Measurements from ENCODE around the gene SP1. TPM values are rescaled to one million over a fixed set of nuclear protein-coding genes. Genes with fewer than 3 reads are reported as not detected.
A peak's percentile ranks its signal among the peaks of the same experiment; 100 is the strongest.

The SP1 gene
- total and polyA plus RNA-seq, 9 of the 15 experiments (the other 6 are each of a cell fraction or from before 2014, with no cell fraction given), result 8.0 to 65.5 (median 41.6) TPM

GRCh38 chr12:53441040-53441833 lies 61.3 kb downstream of the SP1 start, which contains the start of gene PRR13 (continued):
- TF ChIP-seq NKRF (IDR thresholded peaks at IDR 0.05; ENCODE audit: borderline replicate concordance) (peak; percentile 47; the same call in 1 of the 2 replicates), ZNF316 (IDR thresholded peaks at IDR 0.05) (no peak; the same call in 1 of the 2 replicates), UBTF (IDR thresholded peaks at IDR 0.05; ENCODE audit: borderline replicate concordance in 1 of 2, low read depth in 2 of 2, low read length in 2 of 2) (no peak), ID3 (CRISPR knock-in tag; IDR thresholded peaks at IDR 0.05) (no peak), ID3 (tag; IDR thresholded peaks at IDR 0.05) (peak; percentile 56), PRPF4 (IDR thresholded peaks at IDR 0.05; ENCODE audit: insufficient read depth, low read depth, low read length, poor library complexity, severe bottlenecking) (no peak), CTCFL (IDR thresholded peaks at IDR 0.05; ENCODE audit: borderline replicate concordance, insufficient read depth, low read depth, low read length, poor library complexity, severe bottlenecking) (no peak), GMEB1 (CRISPR knock-in tag; IDR thresholded peaks at IDR 0.05) (no peak), CREB3 (tag; conservative IDR thresholded peaks at IDR 0.05; ENCODE audit: low read depth) (no peak), MAX (CRISPR knock-in tag; IDR thresholded peaks at IDR 0.05) (no peak), SETDB1 (IDR thresholded peaks at IDR 0.05; ENCODE audit: low read length) (no peak), ZNF174 (CRISPR knock-in tag; IDR thresholded peaks at IDR 0.05) (no peak)
